Frontal cortex (tissue), 4 donors: ENCODE measurements around the gene MNAT1. TPM values are rescaled to one million over a fixed set of nuclear protein-coding genes. Genes with fewer than 3 reads are reported as not detected.
A peak's percentile ranks its signal among the peaks of the same experiment; 100 is the strongest.
"Not testable (repeated sequence)": the region's sequence is repeated elsewhere in the genome, so short reads cannot be mapped to it uniquely, and the experiment has no call there.

Experiments used
- DNase-seq, 2 donors: peaks; one replicate each; pipeline ENCODE4 v3.0.0; 2012; ENCODE audit warnings: low spot score in 2 of 2
- FAIRE-seq: peaks from 2 replicates; lab custom pipeline; 2012; peaks lifted over from hg19 to GRCh38; lab: Jason Lieb, UNC
- total RNA-seq: library from RNA; depleted of rRNA; stranded (reverse); fragments of >200 nt; gene quantifications from one replicate; pipeline ENCODE4 v1.2.3, GENCODE V29; 2014
- donor health status: control.
- donor health status: control.
- donor health status: control.

The MNAT1 gene
- 76.2 TPM for total RNA-seq

GRCh38 chr14:60734465-60735242 is at the start of gene MNAT1:
MNAT1 (plus strand) TSS chr14:60734761; CDS start chr14:60734863, 102 bp downstream.
- FAIRE-seq (no peak), DNase-seq (peak; percentile 24 to 29)

- FAIRE-seq = no peak
- DNase-seq = no peak
Measured at GRCh38 chr14:60686865-60687264, 47.7 kb upstream of the MNAT1 start.

DNA sequence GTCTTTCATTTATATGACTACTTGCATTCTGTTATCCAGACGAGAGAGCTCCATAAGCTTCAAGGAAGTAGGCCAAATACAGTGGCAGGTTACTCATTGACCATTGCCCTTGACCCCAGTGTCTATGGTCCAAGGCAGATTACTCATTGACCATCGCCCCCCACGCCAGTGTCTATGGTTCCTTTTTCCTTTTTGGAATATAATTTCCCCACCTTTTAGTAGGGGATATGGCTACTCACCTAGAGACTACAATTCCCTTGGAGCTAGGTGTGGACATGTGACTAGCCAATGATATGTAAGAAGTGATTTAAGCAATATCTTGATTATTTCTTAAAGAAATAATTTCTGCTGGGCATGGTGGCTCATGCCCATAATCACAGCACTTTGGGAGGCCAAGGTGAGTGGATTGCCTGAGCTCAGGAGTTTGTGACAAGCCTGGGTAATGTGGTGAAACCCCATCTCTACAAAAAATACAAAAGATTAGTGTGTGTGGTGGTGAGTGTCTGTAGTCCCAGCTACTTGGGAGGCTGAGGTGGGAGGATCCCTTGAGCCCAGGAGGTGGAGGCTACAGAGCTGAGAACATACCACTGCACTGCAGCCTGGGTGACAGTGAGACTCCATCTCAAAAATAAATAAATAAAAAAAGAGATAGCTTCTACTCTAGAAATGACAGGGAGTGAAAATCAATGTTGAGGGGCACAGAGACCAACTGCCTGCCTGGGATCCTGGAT is 43.0 kb upstream of the MNAT1 start:
- FAIRE-seq = no peak
- DNase-seq = no peak

- FAIRE-seq = no peak
- DNase-seq = no peak
Measured at GRCh38 chr14:60695327-60695726, 39.2 kb upstream of the MNAT1 start.

DNA sequence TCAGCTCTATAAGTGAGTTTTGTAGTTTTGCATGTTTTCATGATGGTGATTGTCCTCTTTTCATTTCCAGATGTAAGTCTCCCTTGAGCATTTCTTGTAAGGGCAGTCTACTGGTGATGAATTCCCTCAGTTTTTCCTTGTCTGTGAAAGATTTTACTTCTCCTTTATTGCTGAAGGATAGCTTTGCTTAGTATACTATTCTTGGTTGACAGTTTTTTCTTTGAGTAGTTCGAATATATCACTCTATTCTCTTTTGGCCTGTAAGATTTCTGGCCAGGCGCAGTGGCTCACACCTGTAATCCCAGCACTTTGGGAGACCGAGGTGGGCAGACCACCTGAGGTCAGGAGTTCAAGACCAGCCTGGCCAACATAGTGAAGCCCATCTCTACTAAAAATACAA is 34.0 kb upstream of the MNAT1 start:
- no peak for FAIRE-seq

DNA sequence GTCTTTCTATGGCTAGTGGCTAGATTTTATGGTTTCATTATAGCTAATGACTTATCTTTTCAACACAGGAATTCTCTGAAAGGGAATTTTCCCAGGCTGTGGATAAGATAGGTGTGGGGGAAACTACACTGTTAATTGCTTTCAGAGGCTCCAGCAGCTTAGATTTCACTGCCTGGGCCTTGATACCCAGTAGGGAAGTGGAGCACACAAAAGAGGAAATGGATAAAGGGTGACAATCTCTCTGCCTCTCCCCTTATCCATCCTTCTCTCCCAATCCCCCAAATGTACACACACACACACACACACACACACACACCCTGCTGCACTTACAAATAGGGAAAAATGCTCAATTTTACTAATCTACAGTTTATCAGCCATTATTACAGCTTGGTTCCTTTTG is 29.5 kb upstream of the MNAT1 start:
- FAIRE-seq (no peak), DNase-seq (no peak)

More for the DNA sequence above, 34.0 kb upstream of the MNAT1 start:
- no peak for DNase-seq

- FAIRE-seq = no peak
Measured at GRCh38 chr14:60707858-60708257, 26.7 kb upstream of the MNAT1 start.

GRCh38 chr14:60710494-60710893 is 24.1 kb upstream of the MNAT1 start:
- no peak for FAIRE-seq
- DNase-seq = no peak

More at GRCh38 chr14:60707858-60708257, 26.7 kb upstream of the MNAT1 start:
- no peak for DNase-seq

DNA sequence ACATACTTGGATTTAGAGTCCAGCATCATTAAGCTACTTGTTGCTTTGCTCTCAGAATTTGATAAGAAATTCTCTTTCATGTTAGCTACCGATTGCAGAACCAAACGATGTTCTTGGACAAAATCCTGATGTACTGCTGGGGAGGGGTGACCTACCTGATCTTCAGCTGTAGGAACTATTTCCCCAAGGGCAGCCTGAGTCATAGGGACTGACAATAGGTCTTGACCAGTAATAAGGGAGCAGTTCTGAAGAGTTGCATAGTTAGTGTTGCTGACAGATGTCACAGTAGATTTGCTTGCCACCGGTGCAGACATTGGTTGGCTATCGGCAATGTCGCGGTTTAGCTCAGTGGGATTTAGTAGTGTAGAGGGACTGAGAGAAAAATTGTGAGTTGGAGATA is 21.0 kb upstream of the MNAT1 start:
- no peak for DNase-seq
- FAIRE-seq = no peak

GRCh38 chr14:60720391-60720790 is 14.2 kb upstream of the MNAT1 start:
- FAIRE-seq (no peak), DNase-seq (no peak)

DNA sequence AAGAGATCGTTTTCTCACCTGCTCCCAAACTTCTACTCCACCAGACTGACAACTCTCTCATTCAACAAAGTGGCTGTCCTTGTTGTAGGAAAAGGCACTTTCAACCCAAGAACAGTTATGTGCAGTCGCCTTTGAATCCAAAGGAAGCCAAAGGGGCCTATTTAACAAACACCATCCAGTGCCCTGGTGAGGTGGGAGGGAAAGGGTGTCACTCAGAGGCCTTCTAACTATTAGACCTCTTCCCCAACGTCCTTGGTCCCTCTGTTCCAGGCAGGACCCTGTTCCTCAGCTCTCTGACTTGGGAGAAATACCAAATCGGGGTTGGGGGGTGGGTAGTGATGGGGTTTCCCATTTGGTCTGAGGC is 13.6 kb upstream of the MNAT1 start:
- FAIRE-seq (no peak), DNase-seq (no peak)

GRCh38 chr14:60721326-60722106 is 13.0 kb upstream of the MNAT1 start:
- peak; percentile 27 to 49 for DNase-seq
- no peak for FAIRE-seq

DNA sequence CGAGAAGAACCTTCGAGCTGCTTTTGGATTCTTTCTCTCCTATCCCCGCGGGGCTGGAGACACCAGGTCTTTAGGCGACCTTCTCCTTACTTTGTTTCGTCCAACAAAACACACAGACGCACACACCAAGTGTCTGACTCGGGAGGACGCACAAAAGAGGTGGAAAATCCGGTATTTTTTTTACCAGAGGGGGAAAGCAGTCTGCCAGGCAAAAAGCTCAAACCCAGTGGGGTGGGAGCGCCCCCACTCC is 12.5 kb upstream of the MNAT1 start:
- FAIRE-seq = no peak
- DNase-seq = no peak

DNA sequence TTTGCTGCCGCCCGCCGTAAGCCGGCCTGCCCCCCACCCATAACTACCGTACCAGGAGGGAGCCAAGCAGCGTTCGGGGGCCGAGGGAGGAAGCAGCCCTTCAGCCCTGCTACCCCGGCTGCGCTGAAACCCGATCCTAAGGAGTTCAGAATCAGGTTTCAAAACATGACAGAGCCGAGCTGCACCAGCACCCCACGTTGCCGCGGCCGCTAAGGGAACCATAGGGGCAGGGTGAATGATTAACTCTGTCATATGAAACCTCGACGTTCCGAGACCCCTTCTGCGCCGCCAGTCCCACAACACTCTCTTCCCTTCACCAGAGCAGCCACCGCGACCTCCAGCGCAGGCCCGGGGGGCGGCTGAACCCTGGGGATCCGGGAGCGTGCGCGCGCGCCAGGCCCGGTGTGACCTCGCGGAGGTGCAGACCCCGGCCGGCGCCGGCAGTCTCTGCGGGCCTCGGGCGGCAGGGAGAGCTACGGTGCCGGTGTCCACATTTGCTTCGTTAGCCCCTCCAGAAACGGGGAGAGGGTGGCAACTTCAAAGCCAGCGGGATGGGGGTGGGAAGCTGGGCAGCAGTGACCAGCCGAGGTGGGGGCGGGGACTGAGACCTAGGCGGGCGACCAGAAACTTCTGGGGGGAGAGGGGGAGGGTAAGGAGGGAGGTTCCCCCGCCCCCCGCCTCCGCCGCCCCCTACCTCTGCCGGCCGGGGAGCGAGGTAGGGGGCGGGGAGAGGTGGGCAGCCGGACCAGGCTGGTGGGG is 12.0 kb upstream of the MNAT1 start:
- peak; percentile 32 to 44 for DNase-seq
- no peak for FAIRE-seq

GRCh38 chr14:60723116-60723906 is 11.2 kb upstream of the MNAT1 start:
- FAIRE-seq (no peak), DNase-seq (peak; percentile 25 to 40)

GRCh38 chr14:60723907-60724618 is 10.5 kb upstream of the MNAT1 start, which contains the start of gene SIX4:
SIX4 (minus strand) TSS chr14:60724351; CDS start chr14:60724074, 277 bp downstream.
- peak; percentile 54 to 62 for DNase-seq
- FAIRE-seq = no peak

- DNase-seq, FAIRE-seq: not testable (repeated sequence)
Measured at GRCh38 chr14:60731291-60731690, 3.3 kb upstream of the MNAT1 start.

DNA sequence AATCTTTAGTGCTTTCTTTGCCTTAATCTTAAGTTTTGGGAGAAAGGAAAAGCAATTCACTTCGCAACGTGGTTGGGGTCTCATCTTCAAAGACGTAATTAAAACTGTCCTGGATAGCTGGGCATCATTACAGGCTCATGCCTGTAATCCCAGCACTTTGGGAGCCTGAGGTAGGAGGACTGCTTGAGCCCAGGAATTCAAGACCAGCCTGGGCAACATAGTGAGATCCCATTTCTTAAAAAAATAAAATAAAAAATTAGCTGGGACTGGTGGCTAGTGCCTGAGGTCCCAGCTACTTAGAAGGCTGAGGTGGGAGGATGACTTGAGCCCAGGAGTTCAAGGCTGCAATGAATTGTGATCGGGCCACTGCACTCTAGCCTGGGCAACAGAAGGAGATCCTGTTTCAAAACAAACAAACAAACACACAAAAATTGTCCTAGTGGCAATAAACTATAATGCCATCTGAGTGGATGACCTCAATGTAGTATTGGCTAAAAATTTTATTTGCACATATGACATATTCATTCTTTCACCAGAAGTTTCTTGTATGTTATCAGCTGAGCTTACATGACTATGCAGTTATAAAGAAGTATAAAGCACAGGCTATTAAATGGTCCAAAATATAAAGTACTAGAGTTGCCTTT is 1.6 kb upstream of the MNAT1 start:
- FAIRE-seq (no peak), DNase-seq (no peak)
